Omental fat pad (tissue), 4 donors: ENCODE results near the gene PREP. TPM values are rescaled to one million over a fixed set of nuclear protein-coding genes. Genes with fewer than 3 reads are reported as not detected.

ENCODE experiments used
- ATAC-seq: fragments of 150-250 bp; one replicate; pipeline ENCODE4 v1.9.1; 2016; ENCODE audit warnings: mild to moderate bottlenecking, moderate library complexity; ENCODE audit not compliant: low FRiP score
- DNase-seq: peaks from one replicate; pipeline ENCODE4 v3.0.0-alpha.2; 2019; ENCODE audit warnings: low spot score
- total RNA-seq, 4 donors: library from RNA; depleted of rRNA; stranded (reverse); fragments of >200 nt; gene quantifications; one replicate each; pipeline ENCODE4 v1.1.0, GENCODE V29; 2016
- TF ChIP-seq, protein P1 (sequence below), 3 donors: fragments of 450-650 bp; IDR thresholded peaks; one replicate each; pipeline ENCODE4 v1.5.1; 2016 to 2017; ENCODE audit warnings: antibody characterized with exemption in 3 of 3, mild to moderate bottlenecking in 3 of 3, moderate library complexity in 2 of 3

PREP gene
- total RNA-seq, 4 donors from 2014 or later: 18.1 to 29.9 (median 23.6) TPM

DNA sequence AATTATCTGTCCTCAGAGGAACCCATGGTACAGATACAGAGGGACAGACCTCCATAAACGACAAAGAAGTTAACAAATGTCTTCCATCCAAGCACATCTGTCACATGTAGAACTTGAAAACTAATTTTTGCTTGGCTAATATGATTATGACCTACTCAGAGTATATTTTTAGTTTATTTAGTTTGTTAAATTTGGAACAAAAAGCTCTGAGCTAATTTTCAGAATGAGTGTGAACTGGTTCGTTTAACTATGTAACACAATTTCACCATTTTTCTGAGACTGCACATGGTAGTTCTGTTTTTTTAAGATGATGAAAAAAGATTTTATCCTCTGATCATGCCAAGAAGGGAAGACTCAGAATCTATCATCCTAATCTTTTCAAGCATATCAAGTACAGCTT, 34.4 kb upstream of the PREP start:
- DNase-seq (no peak), ATAC-seq (no peak)
- TF ChIP-seq, protein P1, sequence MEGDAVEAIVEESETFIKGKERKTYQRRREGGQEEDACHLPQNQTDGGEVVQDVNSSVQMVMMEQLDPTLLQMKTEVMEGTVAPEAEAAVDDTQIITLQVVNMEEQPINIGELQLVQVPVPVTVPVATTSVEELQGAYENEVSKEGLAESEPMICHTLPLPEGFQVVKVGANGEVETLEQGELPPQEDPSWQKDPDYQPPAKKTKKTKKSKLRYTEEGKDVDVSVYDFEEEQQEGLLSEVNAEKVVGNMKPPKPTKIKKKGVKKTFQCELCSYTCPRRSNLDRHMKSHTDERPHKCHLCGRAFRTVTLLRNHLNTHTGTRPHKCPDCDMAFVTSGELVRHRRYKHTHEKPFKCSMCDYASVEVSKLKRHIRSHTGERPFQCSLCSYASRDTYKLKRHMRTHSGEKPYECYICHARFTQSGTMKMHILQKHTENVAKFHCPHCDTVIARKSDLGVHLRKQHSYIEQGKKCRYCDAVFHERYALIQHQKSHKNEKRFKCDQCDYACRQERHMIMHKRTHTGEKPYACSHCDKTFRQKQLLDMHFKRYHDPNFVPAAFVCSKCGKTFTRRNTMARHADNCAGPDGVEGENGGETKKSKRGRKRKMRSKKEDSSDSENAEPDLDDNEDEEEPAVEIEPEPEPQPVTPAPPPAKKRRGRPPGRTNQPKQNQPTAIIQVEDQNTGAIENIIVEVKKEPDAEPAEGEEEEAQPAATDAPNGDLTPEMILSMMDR (IDR thresholded peaks at IDR 0.05): no peak

DNA sequence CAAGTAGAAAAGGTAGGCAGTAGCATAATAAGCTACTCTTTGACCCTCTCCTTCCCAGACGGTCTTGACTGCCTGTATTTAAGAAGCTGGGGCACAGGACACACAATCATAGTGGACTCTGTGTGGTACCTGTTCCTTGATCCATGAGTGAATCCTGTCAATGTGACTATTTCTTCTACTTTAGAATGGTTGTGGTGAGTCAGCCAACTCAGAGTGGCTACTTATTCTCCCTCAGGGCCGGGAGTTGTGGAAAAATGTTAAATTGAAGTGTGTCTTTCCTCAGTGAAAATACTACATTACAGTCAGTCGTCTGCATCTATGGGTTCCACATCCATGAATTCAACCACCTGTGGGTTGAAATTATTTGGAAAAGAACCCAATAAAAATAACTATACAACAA, 30.8 kb upstream of the PREP start:
- TF ChIP-seq, protein P1 (IDR thresholded peaks at IDR 0.05): no peak
- DNase-seq: no peak
- ATAC-seq: no peak

DNA sequence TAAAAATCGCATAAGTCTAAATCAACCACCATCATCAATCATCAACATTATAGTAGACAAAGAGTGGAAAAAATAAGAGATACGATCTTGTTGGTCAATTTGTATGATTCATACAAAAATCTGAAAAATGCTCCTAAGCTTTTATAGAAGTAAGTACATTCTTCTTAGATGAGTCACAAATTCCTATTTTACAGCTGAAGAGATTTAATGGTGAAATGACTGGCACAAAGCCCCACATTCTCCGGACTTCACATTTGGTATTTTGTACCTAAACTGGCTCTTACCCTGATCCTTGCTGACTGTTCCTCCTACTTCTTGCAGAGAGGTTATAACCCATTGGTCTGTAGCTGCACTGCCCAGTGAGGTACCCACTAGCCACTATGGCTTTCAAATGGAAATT, 29.9 kb upstream of the PREP start:
- ATAC-seq: peak; percentile 72
- DNase-seq: no peak
- TF ChIP-seq, protein P1 (IDR thresholded peaks at IDR 0.05): no peak

DNA sequence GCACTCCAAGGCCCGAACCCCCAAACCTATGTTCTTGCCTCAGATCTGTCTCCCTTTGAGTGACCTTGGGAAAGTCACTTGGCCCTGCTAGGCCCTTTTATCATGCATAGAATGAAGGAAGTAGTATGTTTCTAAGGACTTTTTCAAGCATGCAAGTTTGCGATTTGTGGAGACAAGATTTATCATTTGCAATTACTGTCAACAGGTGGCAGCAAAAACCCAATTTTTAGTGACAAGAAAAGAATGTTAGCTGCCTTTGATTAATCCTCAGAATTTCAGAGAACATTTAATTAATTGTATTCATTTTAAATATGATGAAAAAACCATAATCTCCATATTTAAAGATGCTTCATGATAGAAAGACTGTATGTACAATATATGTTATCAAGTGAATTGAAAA, 28.3 kb upstream of the PREP start:
- TF ChIP-seq, protein P1 (IDR thresholded peaks at IDR 0.05): peak in 1 of 3 donors; percentile 22
- ATAC-seq (no peak), DNase-seq (no peak)

DNA sequence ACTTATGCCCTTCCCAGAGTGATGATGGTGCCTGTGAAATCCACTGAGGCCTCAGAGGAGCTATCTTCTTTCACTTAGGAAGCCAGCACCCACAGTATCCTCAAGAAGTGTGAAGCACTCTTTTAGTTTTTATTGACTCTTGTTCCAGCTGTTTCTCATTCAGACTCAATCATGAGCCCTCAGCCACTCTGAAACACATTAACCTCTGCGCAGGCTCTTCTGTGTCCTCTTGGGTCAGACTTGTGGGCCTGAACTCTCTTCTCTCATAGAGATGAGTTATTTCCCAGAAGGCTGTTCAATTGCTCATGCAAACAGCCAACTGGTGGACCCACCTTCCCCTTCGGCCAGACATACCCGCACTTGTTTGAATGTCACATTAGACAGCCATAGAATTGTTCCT, 27.8 kb upstream of the PREP start:
- no peak for ATAC-seq
- no peak for DNase-seq
- TF ChIP-seq, protein P1 (IDR thresholded peaks at IDR 0.05): no peak

DNA sequence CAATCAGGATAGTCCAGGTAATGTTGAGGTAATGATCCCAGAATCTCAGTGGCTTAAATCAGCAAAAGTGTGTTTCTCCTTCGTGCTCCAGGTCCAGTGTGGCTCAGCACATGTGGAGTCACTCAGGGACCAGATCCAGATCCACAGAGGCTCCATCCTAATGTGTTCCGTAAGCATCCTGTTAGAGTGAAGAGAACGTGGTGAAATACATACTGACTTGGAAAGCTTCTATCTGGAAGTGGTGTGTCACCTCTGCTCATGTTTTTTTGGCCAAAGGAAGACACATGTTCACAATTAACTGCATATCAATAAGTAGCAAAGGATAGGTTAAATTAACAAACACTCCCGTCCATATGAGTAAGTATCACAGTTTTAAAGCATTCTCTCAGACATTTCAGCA, 26.8 kb upstream of the PREP start:
- TF ChIP-seq, protein P1 (IDR thresholded peaks at IDR 0.05): no peak
- DNase-seq: no peak

DNA sequence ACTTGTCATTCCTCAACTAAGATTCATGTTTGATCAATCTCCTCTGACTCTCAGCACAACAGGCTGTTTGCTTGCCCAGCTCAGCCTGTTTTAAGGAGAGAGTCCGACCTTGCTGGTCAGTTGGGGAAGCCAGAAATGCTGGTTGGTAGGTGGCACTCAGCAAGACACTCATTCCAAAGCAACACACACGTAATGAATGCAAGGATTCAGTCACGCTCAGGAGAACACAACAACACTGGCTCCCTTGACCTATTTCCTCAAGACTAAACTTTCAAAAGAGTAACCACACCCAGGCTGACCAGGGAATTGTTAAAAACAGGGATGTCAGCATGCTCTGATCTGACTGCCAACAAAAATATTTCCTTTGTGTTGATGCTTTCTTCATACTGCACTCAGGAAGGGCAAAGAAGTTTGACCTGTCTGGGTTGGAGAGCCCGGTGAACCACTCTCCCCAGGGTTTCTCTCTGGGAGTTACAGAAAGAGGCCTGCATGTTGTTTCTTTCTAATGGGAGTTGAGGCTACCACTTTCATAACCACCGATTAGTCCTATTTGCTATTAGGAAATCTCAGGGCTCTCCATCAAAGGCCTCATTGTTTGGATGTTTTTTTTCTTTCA, 25.6 kb upstream of the PREP start:
- TF ChIP-seq, protein P1 (IDR thresholded peaks at IDR 0.05): no peak
- no peak for ATAC-seq
- DNase-seq: no peak

More for the DNA sequence above, 26.8 kb upstream of the PREP start:
- ATAC-seq: no peak
